Measurements from ENCODE around the gene EFHC1. TPM values are rescaled to one million over a fixed set of nuclear protein-coding genes. Genes with fewer than 3 reads are reported as not detected.
A peak's percentile ranks its signal among the peaks of the same experiment; 100 is the strongest.

Gene EFHC1
- total and polyA plus RNA-seq, 2 donors from 2014 or later = 25.4 to 33.9 TPM

GRCh38 chr6:52395969-52396368 is 24.2 kb upstream of the EFHC1 start:
- Histone ChIP-seq H3K9me3 (ENCODE audit: control insufficient read depth in 2 of 3, insufficient read depth in 1 of 3, low read length in 3 of 3) (no peaks in the 10 kb centered on the region), H3K9ac (ENCODE audit: low read length in 3 of 3) (no peak overlapping the region), H3K4me3 (ENCODE audit: low read length in 3 of 3) (no peak overlapping the region), H3K27me3 (ENCODE audit: control insufficient read depth, insufficient read depth, low read length) (no peaks in the 10 kb centered on the region), H3K4me1 (ENCODE audit: control insufficient read depth in 2 of 3, insufficient read depth in 2 of 3, low read depth in 1 of 3, low read length in 3 of 3) (no peaks in the 10 kb centered on the region), H3K36me3 (ENCODE audit: control insufficient read depth in 2 of 3, insufficient read depth in 3 of 3, low read length in 3 of 3) (no peaks in the 10 kb centered on the region), H3K27ac (ENCODE audit: low read depth in 2 of 2, low read length in 2 of 2) (no peak overlapping the region)
- DNase-seq (no peak), FAIRE-seq (no peak)
- intact Hi-C loops (cut with DNase I) = no loop called here
- no peak for TF ChIP-seq CTCF (IDR thresholded peaks at IDR 0.05; ENCODE audit: borderline replicate concordance, extremely low read depth, insufficient read depth)

- Histone ChIP-seq H3K9ac (ENCODE audit: low read length in 3 of 3) (no peak overlapping the region), H3K27me3 (ENCODE audit: control insufficient read depth, insufficient read depth, low read length) (no peaks in the 10 kb centered on the region), H3K4me3 (ENCODE audit: low read length in 3 of 3) (no peak overlapping the region), H3K9me3 (ENCODE audit: control insufficient read depth in 2 of 3, insufficient read depth in 1 of 3, low read length in 3 of 3) (no peaks in the 10 kb centered on the region), H3K36me3 (ENCODE audit: control insufficient read depth in 2 of 3, insufficient read depth in 3 of 3, low read length in 3 of 3) (no peaks in the 10 kb centered on the region), H3K4me1 (ENCODE audit: control insufficient read depth in 2 of 3, insufficient read depth in 2 of 3, low read depth in 1 of 3, low read length in 3 of 3) (no peaks in the 10 kb centered on the region), H3K27ac (ENCODE audit: low read depth in 2 of 2, low read length in 2 of 2) (no peak overlapping the region)
- no peak for FAIRE-seq
- DNase-seq = peak in 3 of 5 donors; percentile 55 to 83 (median 74)
- intact Hi-C loops (cut with DNase I) = no loop called here
- peak; percentile 75 for TF ChIP-seq CTCF (IDR thresholded peaks at IDR 0.05; ENCODE audit: borderline replicate concordance, extremely low read depth, insufficient read depth)
Observed at GRCh38 chr6:52399511-52400312, 20.4 kb upstream of the EFHC1 start.

DNA sequence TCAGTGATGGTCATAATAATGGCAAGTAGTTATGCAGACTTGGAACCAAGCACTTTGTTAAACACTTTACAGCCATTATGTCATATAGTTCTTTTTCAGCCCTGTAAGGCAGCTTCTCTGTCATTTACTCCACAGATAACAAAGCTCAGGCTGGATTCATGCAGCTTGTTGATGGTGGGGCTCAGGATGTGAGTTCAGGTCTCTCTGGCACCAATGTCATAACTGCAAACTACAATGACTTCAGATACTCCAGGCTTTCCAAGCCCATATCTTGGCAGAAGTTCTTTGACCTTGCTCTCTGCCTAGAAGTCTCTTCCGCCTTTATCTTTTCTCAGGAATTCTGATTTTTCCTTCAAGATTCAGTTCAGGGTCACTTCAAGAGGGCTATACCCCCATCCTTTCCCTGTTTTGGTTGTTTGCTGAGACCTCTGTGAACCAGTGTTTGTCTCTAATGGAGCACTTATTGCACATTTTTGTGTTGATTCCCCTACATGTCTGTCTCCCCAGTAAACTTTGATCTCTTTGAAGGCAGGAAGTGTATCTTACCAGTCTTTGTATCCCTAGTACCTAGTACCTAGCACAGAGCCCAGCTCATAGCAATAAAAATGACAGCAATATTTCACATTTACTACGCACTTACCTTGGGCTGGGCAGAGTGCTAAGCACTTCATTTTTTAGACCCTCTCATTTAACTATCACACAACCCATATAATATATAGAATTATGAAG is 19.7 kb upstream of the EFHC1 start:
- intact Hi-C loops (cut with DNase I) = no loop called here

More for the DNA sequence above, 19.7 kb upstream of the EFHC1 start:
- H3K9ac ChIP-seq (ENCODE audit: low read length in 3 of 3) = no peak overlapping the region
- no peak overlapping the region for H3K4me3 ChIP-seq (ENCODE audit: low read length in 3 of 3)
- no peak for DNase-seq
- H3K9me3 ChIP-seq (ENCODE audit: control insufficient read depth in 2 of 3, insufficient read depth in 1 of 3, low read length in 3 of 3) = no peaks in the 10 kb centered on the region
- no peak overlapping the region for H3K27ac ChIP-seq (ENCODE audit: low read depth in 2 of 2, low read length in 2 of 2)
- FAIRE-seq = no peak
- H3K27me3 ChIP-seq (ENCODE audit: control insufficient read depth, insufficient read depth, low read length) = no peaks in the 10 kb centered on the region
- H3K36me3 ChIP-seq (ENCODE audit: control insufficient read depth in 2 of 3, insufficient read depth in 3 of 3, low read length in 3 of 3) = no peaks in the 10 kb centered on the region
- no peaks in the 10 kb centered on the region for H3K4me1 ChIP-seq (ENCODE audit: control insufficient read depth in 2 of 3, insufficient read depth in 2 of 3, low read depth in 1 of 3, low read length in 3 of 3)
- TF ChIP-seq CTCF (IDR thresholded peaks at IDR 0.05; ENCODE audit: borderline replicate concordance, extremely low read depth, insufficient read depth) = no peak

Data from kidney (tissue), 14 donors.